ENCODE measurements around the gene EFHD1. TPM values are rescaled to one million over a fixed set of nuclear protein-coding genes. Genes with fewer than 3 reads are reported as not detected.
"Not testable (repeated sequence)": the region's sequence is repeated elsewhere in the genome, so short reads cannot be mapped to it uniquely, and the experiment has no call there.

Gene EFHD1
- total RNA-seq, 1 donor from 2014 or later = 5.6 TPM

GRCh38 chr2:232689152-232689910 lies 55.9 kb downstream of the EFHD1 start:
- no peaks in the 10 kb centered on the region for H3K36me3 Mint-ChIP-seq
- no peak overlapping the region for H3K4me3 Mint-ChIP-seq
- H3K9me3 Mint-ChIP-seq = no peaks in the 10 kb centered on the region
- TF ChIP-seq CTCF (IDR thresholded peaks at IDR 0.05; ENCODE audit: unreplicated experiment) = no peak
- peaks cover 7% of the 10 kb centered on the region for H3K4me1 Mint-ChIP-seq
- H3K27me3 Mint-ChIP-seq (ENCODE audit: low read depth) = no peaks in the 10 kb centered on the region
- peak in 1 of 2 experiments; percentile 54 for DNase-seq (ENCODE audit: low spot score in 2 of 2, unreplicated experiment in 2 of 2)
- H3K27ac Mint-ChIP-seq = no peak overlapping the region

DNA sequence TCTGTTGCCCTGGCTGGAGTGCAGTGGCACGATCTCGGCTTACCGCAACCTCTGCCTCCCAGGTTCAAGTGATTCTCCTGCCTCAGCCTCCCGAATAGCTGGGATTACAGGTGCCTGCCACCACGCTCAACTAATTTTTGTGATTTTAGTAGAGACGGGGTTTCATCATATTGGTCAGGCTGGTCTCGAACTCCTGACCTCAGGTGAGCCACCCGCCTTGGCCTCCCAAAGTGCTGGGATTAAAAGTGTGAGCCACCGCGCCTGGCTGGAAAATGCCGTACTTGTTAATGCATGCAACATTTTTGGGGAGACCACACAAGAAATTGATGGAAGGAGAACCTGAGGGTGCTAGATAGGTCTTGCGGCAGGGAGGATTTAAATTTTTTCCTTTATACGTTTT lies 57.7 kb downstream of the EFHD1 start:
- H3K9me3 Mint-ChIP-seq; DNase-seq (ENCODE audit: low spot score in 2 of 2, unreplicated experiment in 2 of 2); H3K27ac Mint-ChIP-seq; H3K4me1 Mint-ChIP-seq; H3K27me3 Mint-ChIP-seq (ENCODE audit: low read depth); H3K4me3 Mint-ChIP-seq; H3K36me3 Mint-ChIP-seq: not testable (repeated sequence)

GRCh38 chr2:232693344-232693743 lies 59.9 kb downstream of the EFHD1 start:
- H3K4me3 Mint-ChIP-seq = no peak overlapping the region
- H3K4me1 Mint-ChIP-seq = peaks cover 17% of the 10 kb centered on the region
- TF ChIP-seq CTCF (IDR thresholded peaks at IDR 0.05; ENCODE audit: unreplicated experiment) = no peak
- H3K36me3 Mint-ChIP-seq = no peaks in the 10 kb centered on the region
- no peaks in the 10 kb centered on the region for H3K27me3 Mint-ChIP-seq (ENCODE audit: low read depth)
- peaks cover 7% of the 10 kb centered on the region for H3K9me3 Mint-ChIP-seq
- no peak for DNase-seq (ENCODE audit: low spot score in 2 of 2, unreplicated experiment in 2 of 2)
- H3K27ac Mint-ChIP-seq = no peak overlapping the region

GRCh38 chr2:232696609-232697058 lies 63.2 kb downstream of the EFHD1 start:
- peaks cover 4% of the 10 kb centered on the region for H3K36me3 Mint-ChIP-seq
- peak overlapping the region; percentile 96 for H3K4me3 Mint-ChIP-seq
- no peaks in the 10 kb centered on the region for H3K27me3 Mint-ChIP-seq (ENCODE audit: low read depth)
- TF ChIP-seq CTCF (IDR thresholded peaks at IDR 0.05; ENCODE audit: unreplicated experiment) = no peak
- no peak for DNase-seq (ENCODE audit: low spot score in 2 of 2, unreplicated experiment in 2 of 2)
- peaks cover 7% of the 10 kb centered on the region for H3K9me3 Mint-ChIP-seq
- peaks cover 33% of the 10 kb centered on the region for H3K4me1 Mint-ChIP-seq
- peak overlapping the region; percentile 88 for H3K27ac Mint-ChIP-seq

DNA sequence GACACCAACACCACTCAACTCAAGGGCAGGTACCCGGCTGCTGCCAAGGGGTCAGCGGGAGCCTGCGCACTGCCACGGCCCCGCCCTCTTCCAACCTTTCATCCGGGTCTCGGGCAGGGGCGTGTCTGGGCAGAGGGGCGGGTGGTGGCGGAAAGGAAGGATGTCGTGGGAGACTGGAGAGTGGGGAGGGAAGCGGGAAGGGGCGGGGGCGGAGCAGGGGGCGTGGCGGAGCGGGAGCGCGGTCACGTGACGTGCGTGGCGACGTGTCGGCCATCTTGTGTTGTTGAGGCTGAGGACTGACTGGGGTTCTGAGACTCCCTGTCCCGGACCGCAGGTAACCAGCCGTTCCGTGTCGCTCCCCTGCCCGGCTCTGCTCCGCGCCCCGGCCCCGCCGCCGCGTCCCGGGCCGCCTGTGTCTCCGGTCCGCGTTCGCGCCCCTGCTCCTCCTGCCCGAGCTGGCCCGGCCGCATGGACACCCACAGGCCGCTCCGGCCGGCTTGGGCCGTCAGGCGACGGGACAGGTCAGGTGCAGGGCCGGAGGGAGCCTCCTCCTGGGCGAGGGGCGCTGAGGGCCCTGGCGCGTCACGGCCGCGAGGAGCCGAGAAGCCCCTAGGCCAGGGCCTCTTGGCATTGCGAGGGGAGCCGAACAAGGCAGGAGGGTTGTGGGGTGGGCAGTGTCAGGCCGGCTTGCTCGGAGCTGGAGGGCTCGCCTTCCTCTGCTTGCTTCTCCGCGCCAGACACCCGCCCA lies 63.8 kb downstream of the EFHD1 start, which contains the start of gene GIGYF2:
Gene GIGYF2 (plus strand): TSS at position 273 of the 748 bp plus-strand sequence. CDS start 37,867 bp downstream, outside the sequence.
- Mint-ChIP-seq H3K36me3 (peaks cover 4% of the 10 kb centered on the region), H3K9me3 (peaks cover 7% of the 10 kb centered on the region), H3K4me1 (peaks cover 33% of the 10 kb centered on the region), H3K4me3 (peak within 1 kb of the TSS; percentile 96), H3K27ac (peak within 1 kb of the TSS; percentile 98), H3K27me3 (ENCODE audit: low read depth) (no peaks in the 10 kb centered on the region)
- DNase-seq (ENCODE audit: low spot score in 2 of 2, unreplicated experiment in 2 of 2) = peak; percentile 95 to 97
- no peak for TF ChIP-seq CTCF (IDR thresholded peaks at IDR 0.05; ENCODE audit: unreplicated experiment)

DNA sequence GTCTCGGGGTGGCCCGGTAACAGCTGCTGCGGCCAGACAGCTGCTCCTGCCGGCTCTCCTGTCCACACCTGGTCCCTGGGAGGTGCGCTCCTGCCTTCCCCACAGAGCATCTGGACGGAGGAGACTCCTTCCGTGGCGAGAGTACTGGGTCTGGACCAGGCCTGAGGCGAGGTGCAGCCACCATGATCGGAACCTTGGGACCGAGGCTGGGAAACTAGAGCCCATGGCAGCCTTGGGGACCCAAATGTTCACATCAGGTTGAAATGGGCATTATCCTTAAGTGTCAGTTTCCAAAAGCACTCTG lies 64.4 kb downstream of the EFHD1 start:
- H3K4me3 Mint-ChIP-seq = peak overlapping the region; percentile 96
- no peak for DNase-seq (ENCODE audit: low spot score in 2 of 2, unreplicated experiment in 2 of 2)
- H3K27me3 Mint-ChIP-seq (ENCODE audit: low read depth) = no peaks in the 10 kb centered on the region
- H3K4me1 Mint-ChIP-seq = peaks cover 33% of the 10 kb centered on the region
- peak overlapping the region; percentile 98 for H3K27ac Mint-ChIP-seq
- H3K36me3 Mint-ChIP-seq = peaks cover 4% of the 10 kb centered on the region
- H3K9me3 Mint-ChIP-seq = peaks cover 7% of the 10 kb centered on the region
- no peak for TF ChIP-seq CTCF (IDR thresholded peaks at IDR 0.05; ENCODE audit: unreplicated experiment)

Measured in mesothelial cell of epicardium (in vitro differentiated cells).